Peyer's patch (tissue), 4 donors: Measurements from ENCODE around the gene FBXW2.

Experiments
- POLR2A ChIP-seq, 2 donors: fragments of 450-650 bp; IDR thresholded peaks; one replicate each; pipeline ENCODE4 v1.5.1; 2017; ENCODE audit warnings: antibody characterized with exemption in 2 of 2, mild to moderate bottlenecking in 2 of 2, moderate library complexity in 2 of 2
- TF ChIP-seq, protein P1 (sequence below), 6 experiments: fragments of 450-650 bp in 4 of 6; fragments of 200-600 bp in 2 of 6; sonication (generic) in 1 of 6; IDR thresholded peaks; one replicate each; pipeline ENCODE4 v1.5.1; 2017 to 2019; ENCODE audit warnings: antibody characterized with exemption in 6 of 6, mild to moderate bottlenecking in 3 of 6, moderate library complexity in 1 of 6

GRCh38 chr9:120808931-120809330, 15.7 kb upstream of the FBXW2 start:
- TF ChIP-seq, protein P1, sequence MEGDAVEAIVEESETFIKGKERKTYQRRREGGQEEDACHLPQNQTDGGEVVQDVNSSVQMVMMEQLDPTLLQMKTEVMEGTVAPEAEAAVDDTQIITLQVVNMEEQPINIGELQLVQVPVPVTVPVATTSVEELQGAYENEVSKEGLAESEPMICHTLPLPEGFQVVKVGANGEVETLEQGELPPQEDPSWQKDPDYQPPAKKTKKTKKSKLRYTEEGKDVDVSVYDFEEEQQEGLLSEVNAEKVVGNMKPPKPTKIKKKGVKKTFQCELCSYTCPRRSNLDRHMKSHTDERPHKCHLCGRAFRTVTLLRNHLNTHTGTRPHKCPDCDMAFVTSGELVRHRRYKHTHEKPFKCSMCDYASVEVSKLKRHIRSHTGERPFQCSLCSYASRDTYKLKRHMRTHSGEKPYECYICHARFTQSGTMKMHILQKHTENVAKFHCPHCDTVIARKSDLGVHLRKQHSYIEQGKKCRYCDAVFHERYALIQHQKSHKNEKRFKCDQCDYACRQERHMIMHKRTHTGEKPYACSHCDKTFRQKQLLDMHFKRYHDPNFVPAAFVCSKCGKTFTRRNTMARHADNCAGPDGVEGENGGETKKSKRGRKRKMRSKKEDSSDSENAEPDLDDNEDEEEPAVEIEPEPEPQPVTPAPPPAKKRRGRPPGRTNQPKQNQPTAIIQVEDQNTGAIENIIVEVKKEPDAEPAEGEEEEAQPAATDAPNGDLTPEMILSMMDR (IDR thresholded peaks at IDR 0.05): no peak
- no peak for TF ChIP-seq POLR2A (IDR thresholded peaks at IDR 0.05)
